SK-MEL-5 (cell line): ENCODE results near the gene ACSL6. TPM values are rescaled to one million over a fixed set of nuclear protein-coding genes. Genes with fewer than 3 reads are reported as not detected.
"Not testable (repeated sequence)": the region's sequence is repeated elsewhere in the genome, so short reads cannot be mapped to it uniquely, and the experiment has no call there.

Source experiments
- DNase-seq: peaks from one replicate; pipeline ENCODE4 v3.0.0-alpha.2; 2016; ENCODE audit warnings: low read depth, low spot score
- in situ Hi-C: cut with HindIII; loops from 2 replicates; pipeline ENCODE4 v1.10.0; 2016; ENCODE audit warnings: low sequenced_read_pairs, high pct_unique_total_duplicates, low pct_unique_long_range_greater_than_20kb
- total RNA-seq: library from RNA; depleted of rRNA; stranded (reverse); fragments of >200 nt; shearing (Covaris generic); gene quantifications from 2 replicates; pipeline ENCODE4 v1.2.3, GENCODE V29; 2014; rRNA removed

Gene ACSL6
- total RNA-seq, 1 experiment from 2014 or later: 0.45 TPM

DNA sequence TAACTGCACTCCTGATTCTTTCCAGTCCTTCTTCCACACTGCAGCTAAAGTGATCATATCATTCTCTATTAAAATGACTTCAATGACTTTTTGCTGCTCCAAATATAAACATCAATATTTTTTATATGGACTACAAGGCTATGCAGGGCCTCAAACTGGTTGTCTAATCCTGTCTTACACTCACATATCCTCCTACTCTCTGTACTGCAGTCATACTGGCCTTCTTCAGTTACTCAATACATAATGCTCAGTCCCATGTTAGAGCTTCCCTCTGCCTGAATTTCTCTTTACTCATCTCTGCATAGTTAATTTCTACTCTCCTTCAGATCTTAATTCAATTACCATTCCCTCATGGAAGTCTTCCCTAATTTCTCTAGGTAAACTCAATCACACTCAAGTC is 69.4 kb downstream of the ACSL6 start:
- DNase-seq: no peak
- in situ Hi-C loops: no loop called here

DNA sequence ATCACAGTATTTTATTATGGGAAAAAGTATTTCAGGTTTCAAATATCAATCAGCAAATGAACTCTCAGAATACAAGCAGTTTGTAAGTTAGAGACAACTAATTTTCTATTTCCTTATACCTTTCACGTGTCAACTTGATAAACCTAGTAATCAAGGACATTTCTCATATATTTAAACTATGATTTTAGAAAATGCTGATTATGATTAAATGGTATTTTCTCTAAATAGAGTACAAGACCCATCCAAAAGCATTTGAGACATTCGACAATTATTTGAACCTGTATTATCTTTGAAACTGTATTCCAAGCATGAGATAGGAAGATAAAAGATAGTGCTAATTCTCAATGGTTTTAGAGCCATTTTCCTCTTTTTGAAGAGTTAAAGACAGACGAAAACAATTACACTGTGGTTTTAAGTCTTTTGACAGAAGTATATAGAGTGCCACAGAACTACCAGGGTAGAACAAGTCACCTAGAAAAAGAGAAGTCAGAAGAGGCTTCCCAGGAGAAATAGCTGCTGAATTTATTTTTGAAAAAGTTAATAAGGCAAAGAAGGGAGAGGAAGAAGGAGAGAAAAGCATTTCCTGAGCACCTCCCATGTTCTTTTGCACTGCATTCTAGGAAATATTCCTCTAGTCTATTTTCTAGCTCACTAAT is 71.6 kb downstream of the ACSL6 start:
- in situ Hi-C loops: no loop called here
- DNase-seq: no peak

DNA sequence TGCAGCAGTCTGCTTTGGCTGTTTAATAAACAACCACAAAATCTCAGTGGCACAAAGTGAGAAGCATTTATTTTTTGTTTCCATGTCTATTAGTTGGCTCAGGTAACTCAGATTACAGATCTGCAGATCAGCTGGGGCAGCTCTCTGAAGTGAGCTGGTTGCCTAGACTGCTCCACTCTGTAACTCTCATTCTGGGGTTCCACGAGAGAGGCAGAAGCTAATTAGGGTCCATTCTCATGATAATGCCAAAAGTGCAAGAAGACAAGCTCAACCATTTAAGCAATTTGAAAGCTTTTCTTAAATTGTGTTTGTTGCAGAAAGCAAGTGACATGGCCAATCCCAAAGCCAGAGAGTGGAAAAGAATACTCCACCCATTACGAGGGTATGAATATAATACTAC is 79.2 kb downstream of the ACSL6 start:
- in situ Hi-C loops: no loop called here
- DNase-seq: no peak

DNA sequence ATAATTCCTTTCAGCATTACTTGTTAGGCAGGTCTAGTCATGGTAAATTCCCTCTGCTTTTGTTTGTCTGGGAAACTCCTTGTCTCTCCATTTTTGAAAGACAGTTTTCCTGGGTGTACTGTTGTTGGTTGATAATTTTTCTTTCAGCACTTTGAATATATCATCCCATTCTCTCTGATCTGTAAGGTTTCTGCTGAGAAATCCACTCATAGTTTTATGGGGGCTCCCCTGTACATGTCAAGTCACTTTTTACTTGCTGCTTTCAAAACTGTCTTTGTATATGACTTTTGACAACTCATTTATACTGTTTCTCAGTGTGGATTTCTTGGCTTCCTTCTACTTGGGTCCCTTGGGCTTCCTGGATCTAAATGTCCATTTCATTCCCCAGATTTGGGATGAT is 82.5 kb downstream of the ACSL6 start:
- DNase-seq: no peak
- in situ Hi-C loops: no loop called here

DNA sequence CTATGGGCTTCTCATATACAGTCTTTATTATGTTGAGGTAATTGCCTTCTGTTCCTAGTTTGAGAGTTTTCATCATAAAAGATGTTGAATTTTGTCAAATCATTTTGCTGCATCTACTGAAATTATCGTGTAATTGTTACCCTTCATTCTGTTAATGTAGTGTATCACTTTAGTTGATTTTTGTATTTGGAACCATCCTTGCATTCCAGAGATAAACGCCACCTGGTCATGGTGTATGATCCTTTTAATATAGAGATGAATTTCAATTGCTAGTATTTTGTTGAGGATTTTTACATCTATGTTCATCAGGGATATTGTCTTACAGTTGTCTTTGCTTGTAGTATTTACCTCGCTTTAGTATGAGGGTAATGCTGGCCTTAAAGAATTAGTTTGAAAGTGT is 85.3 kb downstream of the ACSL6 start:
- DNase-seq: no peak
- in situ Hi-C loops: no loop called here

DNA sequence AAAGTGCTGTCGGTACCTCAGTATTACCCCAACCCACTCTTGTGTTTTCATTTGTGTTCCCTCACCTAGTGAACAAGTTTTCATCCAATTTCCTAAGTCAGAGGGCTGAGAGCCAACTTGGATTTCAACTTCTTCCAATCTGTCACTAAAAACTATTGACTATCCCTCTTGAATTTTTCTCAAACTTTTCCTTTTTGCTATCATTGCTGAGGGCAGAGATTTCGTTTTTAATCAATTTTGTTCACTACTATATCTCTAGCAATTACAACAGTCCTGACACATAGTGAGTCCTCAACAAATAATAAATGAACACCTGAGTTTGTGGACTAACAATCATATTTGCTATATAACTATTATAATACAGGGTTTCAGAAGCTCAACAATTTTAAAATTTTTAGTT is 95.0 kb downstream of the ACSL6 start:
- in situ Hi-C loops: no loop called here
- DNase-seq: no peak

DNA sequence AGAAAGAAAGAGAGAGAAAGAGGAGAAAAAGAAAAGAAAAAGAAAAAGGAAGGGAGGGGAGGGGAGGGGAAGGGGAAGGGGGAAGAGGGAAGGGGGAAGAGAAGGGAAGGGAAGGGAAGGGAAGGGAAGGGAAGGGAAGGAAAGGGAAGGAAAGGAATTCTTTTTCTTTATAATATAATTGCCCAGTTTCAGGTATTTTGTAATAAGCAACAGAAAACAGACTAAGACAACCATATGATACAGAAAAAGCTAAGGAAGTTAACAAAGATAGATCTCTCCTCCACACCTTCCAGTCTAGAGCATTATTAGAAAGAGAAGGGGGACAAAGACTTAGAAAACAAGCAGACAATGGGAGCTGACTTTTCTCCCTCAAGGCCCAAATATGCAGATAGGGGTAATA is 97.0 kb downstream of the ACSL6 start:
- no peak for DNase-seq
- in situ Hi-C loops: no loop called here

DNA sequence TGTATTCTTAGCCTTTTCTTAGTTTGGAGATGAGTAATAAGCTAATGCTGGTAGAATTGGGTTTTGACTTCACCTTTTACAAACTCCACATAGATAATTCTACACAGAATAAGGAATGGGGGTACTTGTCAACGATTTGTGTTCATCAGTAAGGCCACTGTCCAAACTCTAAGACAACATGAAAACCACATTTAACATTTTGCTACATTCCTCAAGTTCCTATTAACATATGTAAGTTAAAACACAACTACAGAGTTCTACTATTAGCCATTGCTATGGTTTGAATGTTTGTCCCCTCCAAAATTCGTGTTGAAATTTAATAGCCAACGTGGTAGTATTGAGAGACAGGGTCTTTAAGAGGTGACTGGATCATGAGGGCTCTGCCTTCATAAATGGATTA is 97.9 kb downstream of the ACSL6 start:
- DNase-seq: no peak
- in situ Hi-C loops: no loop called here

DNA sequence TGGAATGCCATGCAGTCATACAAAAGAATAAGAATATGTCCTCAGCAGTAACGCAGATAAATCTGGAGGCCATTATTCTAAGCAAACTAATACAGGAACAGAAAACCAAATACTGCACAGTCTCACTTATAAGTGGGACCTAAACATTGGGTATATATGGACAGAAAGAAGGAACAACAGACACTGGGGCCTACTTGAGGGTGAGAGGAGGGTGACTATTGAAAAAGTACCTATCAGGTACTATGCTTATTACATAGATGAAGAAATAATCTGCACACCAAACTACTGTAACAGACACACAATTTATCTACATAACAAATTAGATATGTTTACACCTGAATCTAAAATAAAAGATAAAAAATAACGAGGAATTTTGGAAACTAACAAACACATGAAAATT is 104.8 kb downstream of the ACSL6 start:
- in situ Hi-C loops: no loop called here
- no peak for DNase-seq

DNA sequence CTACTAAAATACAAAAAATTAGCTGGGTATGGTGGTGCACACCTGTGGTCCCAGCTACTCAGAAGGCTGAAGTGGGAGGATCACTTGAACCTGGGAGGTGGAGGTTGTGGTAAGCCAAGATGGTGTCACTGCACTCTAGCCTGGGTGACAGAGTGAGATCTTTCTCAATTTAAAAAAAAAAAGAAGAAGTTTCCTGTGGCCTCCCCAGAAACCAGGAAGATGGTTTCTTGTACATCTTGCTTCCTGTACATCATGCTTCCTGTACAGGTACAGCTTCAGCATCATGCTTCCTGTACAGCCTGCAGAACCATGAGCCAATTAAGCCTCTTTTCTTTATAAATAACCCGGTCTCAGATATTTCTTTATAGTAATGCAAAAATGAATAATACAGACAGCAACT is 109.2 kb downstream of the ACSL6 start:
- DNase-seq, in situ Hi-C loops: not testable (repeated sequence)

Other genes starting within 250 kb of the ACSL6 start
- 36.2 and 39.4 TPM in 2 replicates for gene FNIP1, start 214.6 kb downstream of the ACSL6 start, total RNA-seq
- not detected in 2 replicates for gene MEIKIN, start 66.0 kb downstream of the ACSL6 start, total RNA-seq
- not detected in 2 replicates for gene IL3, start 49.0 kb upstream of the ACSL6 start, total RNA-seq
- gene CSF2, start 62.1 kb upstream of the ACSL6 start, total RNA-seq: not detected in 2 replicates
- 66.3 and 69.8 TPM in 2 replicates for gene P4HA2, start 216.2 kb upstream of the ACSL6 start, total RNA-seq
- 1.8 and 2.1 TPM in 2 replicates for gene PDLIM4, start 246.0 kb upstream of the ACSL6 start, total RNA-seq